Stimulated activated CD4-positive, alpha-beta T cell treated with anti-CD3 and anti-CD28 coated beads, Interleukin-12 subunit alpha, Interleukin-12 subunit beta, amount 100 ng/mL, for 48 hours (primary cell): Measurements from ENCODE around the gene PILRA.

Experiments
- DNase-seq, 3 donors: peaks; one replicate each; pipeline ENCODE4 v3.0.0-alpha.2; 2020; ENCODE audit warnings: low read depth in 2 of 3, low spot score in 1 of 3

The PILRA gene

DNA sequence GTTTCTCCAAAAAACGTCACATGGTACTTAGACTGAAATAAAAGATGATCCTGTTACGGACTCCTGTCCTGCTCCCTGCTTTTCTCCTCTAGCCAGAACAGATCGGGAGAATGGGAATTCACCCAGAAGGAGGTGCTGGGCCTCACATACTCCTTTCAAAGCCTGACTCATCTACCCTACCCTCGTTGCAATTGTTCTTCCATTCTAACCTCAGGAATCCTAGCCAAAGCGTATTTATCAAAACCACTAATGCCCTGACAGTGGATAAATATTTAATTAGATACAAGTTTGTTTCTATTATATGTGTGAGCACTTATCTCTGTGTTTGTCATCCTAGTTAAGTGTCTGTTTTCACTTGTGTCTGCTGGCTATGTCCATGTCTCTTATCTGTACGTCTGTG is 33.5 kb downstream of the PILRA start:
- DNase-seq = no peak

DNA sequence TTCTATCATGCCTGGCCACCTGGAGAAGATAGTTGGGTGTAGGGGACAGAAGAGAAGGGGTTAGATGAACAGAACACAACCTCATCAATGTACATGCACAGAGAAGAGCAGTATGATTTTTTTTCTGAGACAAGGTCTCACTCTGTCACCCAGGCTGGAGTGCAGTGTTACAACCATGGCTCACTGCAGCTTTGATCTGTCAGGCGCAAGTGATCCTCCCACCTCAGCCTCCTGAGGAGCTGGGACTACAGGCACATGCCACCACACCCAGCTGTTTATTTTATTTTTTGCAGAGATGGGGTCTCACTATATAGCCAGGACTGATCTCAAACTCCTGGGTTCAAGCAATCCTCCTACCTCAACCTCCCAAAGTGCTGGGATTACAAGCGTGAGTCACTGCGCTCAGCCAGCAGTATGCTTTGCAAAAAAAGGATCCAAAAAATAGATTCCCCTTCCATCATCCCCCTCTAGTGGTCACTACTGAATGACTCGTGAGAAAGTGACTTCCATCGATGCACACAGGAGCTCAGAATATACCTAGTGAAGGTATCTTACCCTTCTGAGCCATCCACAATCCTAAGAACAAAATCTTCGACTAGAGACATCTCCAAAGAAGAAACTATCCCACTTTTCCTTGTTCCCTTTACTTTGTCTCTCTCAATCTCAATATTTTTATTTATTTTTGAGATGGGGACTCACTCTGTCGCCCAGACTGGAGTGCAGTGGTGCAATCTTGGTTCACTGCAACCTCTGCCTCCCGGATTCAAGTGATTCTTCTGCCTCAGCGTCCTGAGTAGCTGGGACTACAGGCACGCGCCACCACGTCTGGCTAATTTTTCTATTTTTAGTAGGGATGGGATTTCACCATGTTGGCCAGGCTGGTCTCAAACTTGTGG is 34.2 kb downstream of the PILRA start:
- DNase-seq = peak in 1 of 3 donors; percentile 56

DNA sequence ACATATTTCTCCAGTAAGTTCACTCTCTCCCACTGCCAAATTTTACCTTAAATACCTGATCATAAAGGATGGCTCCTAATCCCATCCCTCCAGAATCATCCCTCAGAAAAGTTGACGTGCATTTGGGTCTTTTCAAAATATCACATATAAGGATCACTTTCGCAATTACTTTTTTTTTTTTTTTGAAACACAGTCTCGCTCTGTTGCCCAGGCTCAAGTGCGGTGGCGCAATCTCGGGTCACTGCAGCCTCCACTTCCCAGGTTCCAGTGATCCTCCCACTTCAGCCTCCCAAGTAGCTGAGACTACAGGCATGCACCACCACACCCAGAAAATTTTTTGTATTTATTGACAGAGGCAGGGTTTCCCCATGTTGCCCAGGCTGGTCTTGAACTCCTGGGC is 37.8 kb downstream of the PILRA start:
- DNase-seq = no peak

DNA sequence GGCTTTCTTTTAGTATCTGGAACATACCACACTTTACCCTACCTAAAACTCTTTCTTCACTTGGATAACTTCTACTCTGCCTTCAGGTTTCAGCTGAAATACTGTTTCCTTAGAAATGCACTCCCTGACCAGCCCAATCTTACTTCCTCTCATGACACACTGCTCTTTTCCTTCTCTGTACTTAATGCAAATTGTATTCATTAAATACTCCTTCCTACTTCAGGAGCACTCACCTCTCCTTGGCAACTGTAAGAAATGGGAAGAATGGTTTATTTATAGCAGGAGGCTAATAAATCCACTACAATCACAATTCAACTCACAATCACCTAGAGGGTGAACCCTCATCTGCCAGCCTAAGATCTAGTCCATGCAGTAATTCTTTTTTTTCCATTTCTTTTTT is 40.1 kb downstream of the PILRA start:
- DNase-seq = no peak

DNA sequence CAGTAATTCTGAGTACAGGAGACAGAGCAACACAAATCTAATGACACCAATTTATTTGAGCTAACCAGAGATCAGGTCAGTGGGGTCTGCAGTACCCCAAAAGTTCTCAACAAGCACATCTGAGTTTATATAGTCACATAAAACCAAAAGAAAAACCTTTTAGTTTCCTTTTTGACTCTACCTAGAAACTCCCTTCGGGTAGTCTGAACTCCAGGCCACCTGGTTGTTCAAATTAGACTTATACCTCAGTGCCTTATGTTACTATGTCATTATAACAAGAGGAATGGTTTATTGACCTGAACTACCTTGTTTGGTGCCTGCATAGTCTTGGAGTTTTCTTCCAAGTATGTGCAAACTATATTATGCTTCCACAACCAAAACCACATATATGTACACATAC is 40.6 kb downstream of the PILRA start:
- no peak for DNase-seq

DNA sequence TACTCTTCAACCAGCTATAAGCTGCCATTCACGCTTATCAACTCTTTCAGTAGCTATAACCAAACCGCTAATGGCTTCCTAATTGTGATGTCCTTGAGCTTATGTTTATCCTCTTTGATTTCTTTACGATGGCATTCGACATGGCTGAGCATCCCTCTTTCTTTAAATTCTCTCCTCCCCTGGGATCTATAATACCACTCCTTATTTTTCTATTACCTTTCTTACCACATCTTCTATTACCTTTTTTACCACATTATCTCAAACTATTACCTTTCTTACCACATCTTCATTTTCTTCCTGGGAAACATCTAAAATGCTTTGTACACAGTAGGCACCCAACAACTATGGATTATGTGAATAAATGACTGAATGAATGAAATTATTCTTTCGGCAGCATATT is 42.2 kb downstream of the PILRA start:
- no peak for DNase-seq

DNA sequence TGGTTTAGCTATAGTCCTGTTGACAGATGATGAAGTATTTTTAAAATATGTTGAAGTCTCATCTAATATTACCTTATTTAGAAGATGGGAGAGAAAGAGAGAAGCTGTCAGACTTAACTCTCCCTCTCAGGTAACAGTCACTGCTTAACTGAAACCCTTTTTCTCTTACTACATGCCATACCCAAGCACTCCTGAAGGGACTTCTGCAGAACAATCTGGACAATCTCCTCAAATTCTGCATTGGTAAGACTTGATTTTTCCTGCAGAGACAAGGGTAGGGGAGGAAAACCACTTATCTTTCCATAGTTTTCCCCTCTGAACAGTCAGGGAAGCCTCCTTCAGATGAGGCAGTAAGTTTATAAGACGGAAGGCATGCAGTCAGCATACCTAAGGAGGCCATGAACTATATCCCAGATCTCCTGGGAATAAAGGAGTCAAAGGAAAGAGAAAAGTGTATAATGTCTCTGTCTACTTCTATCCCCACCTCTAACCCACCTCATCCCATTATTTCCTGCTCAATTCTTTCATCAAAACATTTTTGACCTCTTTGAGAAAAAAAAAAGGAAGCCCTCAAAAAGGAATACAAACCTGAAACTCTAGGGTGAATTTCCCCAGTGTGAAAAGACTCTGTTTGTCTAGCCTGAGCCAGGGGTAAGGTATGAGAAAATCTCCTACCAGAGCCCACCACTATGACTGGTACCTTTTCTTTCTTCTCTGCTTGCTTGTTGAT is 45.8 kb downstream of the PILRA start:
- DNase-seq = no peak

GRCh38 chr7:100419660-100420226 is 46.5 kb downstream of the PILRA start:
- DNase-seq = no peak

GRCh38 chr7:100423315-100423714 is 50.0 kb downstream of the PILRA start:
- DNase-seq = no peak

- no peak for DNase-seq
Measured at GRCh38 chr7:100425347-100425746, 52.1 kb downstream of the PILRA start.

DNA sequence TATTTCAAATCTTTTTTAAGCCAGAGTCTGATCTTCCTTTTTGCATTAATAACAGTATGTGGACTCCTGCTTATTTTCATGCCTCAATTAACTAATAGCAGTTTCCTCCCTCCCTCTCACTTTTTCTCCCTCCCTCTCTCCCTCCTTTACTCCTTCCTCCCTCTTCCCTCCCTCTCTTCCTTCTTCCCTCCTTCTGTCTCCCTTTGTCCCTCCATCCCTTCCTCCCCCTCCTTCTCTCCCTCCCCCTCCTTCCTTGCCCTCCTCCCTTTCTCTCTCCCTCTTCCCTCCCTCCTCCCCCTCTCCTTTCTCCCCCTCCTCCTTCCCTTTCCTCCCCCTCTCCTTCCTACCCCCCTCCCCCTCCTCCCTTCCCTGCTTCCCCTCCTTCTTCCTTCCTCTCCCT is 53.2 kb downstream of the PILRA start:
- no peak for DNase-seq

- no peak for DNase-seq
Measured at GRCh38 chr7:100427762-100428198, 54.5 kb downstream of the PILRA start.

DNA sequence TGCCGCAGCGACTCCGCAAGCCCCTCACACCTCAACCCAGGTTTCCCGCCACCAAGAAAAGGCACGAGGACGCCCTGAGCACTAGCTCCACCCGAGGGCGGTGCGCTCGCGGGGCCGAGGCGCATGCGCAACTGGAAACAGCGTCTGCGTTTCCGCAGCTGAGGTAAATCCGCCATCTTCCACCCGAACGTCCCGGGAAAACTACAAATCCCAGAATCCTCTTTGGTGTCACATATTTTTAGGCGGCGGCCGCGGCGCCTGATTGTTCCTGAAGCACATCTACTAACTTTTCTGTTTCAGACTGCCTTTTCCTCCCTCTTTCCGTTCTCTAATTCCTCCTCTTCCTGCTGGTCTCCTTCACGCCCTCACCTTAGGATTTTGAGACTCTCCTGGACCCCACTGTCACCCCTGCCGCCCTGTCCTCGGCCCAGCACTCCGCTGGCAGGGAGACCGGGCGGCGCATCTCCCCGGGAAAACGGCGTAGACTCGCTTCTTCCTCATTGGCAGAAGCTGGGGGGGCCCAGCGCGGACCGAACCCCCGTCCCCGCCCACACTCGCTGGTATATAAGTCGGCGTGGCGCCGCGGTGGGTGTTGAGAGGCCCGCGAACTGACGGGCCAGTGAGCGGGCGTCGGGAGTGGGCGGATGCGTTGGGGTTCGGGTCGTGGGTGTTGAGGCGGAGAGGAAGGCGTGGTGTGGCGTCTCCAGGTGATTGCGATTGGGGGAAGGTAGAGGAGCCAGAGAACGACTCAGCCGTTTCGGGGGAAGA is 55.1 kb downstream of the PILRA start, which contains the start of gene ZCWPW1:
Gene ZCWPW1, minus strand, starts transcription at position 505 of the 768 bp plus-strand sequence. CDS start 8,054 bp downstream, outside the sequence.
- peak; percentile 96 to 97 (median 96) for DNase-seq

DNA sequence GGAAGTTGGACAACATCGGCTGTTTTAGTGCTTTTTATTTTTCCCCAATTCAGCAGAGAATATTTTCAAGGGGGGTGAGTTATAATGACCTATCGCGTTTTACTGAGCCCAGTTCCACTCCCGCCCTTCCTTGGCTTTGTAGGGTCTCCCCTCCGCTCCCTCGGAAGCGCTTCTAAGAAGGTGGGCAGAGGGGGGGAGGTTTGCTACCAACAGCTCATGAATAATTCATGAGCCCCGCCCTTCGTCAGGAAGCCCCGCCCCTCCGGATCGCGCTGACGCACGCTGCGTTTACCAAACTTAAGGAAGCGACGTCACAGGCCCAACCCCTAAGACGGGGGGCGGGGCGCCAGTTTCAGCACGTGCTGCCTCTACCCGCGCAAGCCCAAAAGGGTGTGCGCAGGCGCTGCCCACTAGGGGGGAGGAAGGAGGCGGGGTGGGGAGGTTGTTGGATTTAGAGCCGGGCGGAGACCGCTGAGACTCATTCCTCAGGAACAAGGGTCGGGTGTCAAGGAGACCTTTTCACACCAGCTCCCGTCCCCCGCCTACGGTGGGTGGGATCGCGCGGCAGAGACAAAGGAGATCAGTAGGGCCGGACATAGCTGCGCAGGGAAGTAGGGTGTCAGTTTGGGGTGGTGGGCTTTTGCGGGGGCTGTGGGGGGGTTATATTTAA is 55.8 kb downstream of the PILRA start:
- DNase-seq = peak; percentile 100

GRCh38 chr7:100429637-100430492 is 56.6 kb downstream of the PILRA start, which contains the start of gene MEPCE:
Gene MEPCE (plus strand): TSS chr7:100429831. CDS start chr7:100430019, 188 bp downstream.
- DNase-seq = peak; percentile 92 to 94 (median 93)

DNA sequence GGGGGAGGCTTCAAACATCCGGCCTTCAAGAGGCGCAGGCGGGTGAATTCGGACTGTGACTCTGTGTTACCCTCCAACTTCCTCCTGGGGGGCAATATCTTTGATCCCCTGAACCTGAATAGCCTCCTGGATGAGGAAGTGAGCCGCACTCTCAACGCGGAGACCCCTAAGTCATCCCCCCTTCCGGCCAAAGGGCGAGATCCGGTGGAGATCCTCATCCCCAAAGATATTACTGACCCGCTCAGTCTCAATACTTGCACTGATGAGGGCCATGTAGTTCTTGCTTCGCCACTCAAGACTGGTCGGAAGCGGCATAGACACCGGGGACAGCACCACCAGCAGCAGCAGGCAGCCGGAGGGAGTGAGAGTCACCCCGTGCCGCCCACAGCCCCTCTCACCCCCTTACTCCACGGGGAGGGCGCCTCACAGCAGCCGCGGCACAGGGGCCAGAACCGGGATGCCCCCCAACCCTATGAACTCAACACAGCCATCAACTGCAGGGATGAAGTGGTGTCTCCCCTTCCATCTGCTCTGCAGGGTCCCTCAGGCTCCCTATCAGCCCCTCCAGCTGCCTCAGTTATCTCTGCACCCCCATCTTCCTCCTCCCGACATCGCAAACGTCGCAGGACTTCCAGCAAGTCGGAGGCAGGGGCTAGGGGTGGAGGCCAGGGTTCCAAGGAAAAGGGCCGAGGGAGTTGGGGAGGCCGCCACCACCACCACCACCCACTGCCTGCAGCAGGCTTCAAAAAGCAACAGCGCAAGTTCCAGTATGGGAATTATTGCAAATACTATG is 57.4 kb downstream of the PILRA start:
- peak in 1 of 3 donors; percentile 15 for DNase-seq

GRCh38 chr7:100431286-100431735 is 58.0 kb downstream of the PILRA start:
- no peak for DNase-seq

DNA sequence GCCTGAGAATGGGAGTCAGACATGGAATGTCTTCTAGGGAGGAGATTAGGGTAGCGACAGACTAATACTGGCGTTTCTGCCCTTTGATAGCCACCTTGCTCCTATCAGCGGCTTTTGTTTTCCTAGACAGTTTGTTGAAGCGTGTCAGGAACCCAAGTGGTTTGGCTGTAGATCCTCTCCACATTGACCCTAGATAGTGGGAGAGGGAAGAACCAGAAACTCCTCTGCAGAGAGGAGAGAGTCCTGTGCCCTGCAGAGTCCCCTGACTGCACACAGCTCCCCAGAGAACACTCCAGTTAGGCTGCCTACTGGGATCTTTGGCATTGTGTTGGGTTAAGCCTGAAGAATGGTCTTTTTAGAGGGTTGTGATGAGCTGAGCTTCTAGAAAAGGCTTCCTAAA is 58.8 kb downstream of the PILRA start:
- no peak for DNase-seq
